Hepatocyte (in vitro differentiated cells): ENCODE measurements around the gene C11orf52. TPM values are rescaled to one million over a fixed set of nuclear protein-coding genes. Genes with fewer than 3 reads are reported as not detected.
A peak's percentile ranks its signal among the peaks of the same experiment; 100 is the strongest.
"Not testable (repeated sequence)": the region's sequence is repeated elsewhere in the genome, so short reads cannot be mapped to it uniquely, and the experiment has no call there.

Source experiments
- DNase-seq: peaks from one replicate; pipeline ENCODE4 v3.0.0-alpha.2; 2016; ENCODE audit warnings: low spot score
- H2AFZ ChIP-seq: fragments of 200-600 bp; sonication (generic); 2 replicates; pipeline ENCODE4 v1.6.0; 2016; ENCODE audit warnings: antibody characterized with exemption, mild to moderate bottlenecking
- H3K27ac ChIP-seq: fragments of 200-600 bp; sonication (generic); 2 replicates; pipeline ENCODE4 v1.5.1; 2016; ENCODE audit warnings: mild to moderate bottlenecking
- H3K27me3 ChIP-seq: fragments of 200-600 bp; sonication (generic); 2 replicates; pipeline ENCODE4 v1.6.1; 2016
- H3K36me3 ChIP-seq: fragments of 200-600 bp; sonication (generic); replicated peaks from 2 replicates; pipeline ENCODE4 v1.5.1; 2016; ENCODE audit warnings: low read depth; ENCODE audit not compliant: insufficient read depth
- H3K4me1 ChIP-seq: fragments of 200-600 bp; sonication (generic); 2 replicates; pipeline ENCODE4 v1.5.1; 2016; ENCODE audit warnings: mild to moderate bottlenecking, moderate library complexity; ENCODE audit not compliant: insufficient read depth
- H3K4me2 ChIP-seq: fragments of 200-600 bp; sonication (generic); 2 replicates; pipeline ENCODE4 v1.6.0; 2016
- H3K4me3 ChIP-seq: fragments of 200-600 bp; sonication (generic); 2 replicates; pipeline ENCODE4 v1.5.1; 2016; ENCODE audit warnings: mild to moderate bottlenecking
- H3K79me2 ChIP-seq: fragments of 200-600 bp; sonication (generic); 2 replicates; pipeline ENCODE4 v1.6.0; 2017; ENCODE audit warnings: mild to moderate bottlenecking
- H3K9me2 ChIP-seq: fragments of 200-600 bp; sonication (generic); replicated peaks from 2 replicates; pipeline ENCODE4 v1.6.0; 2017; ENCODE audit warnings: mild to moderate bottlenecking; ENCODE audit not compliant: insufficient read depth
- H3K9me3 ChIP-seq: fragments of 200-600 bp; sonication (generic); 2 replicates; pipeline ENCODE4 v1.5.1; 2016; ENCODE audit warnings: low read depth, mild to moderate bottlenecking
- H4K20me1 ChIP-seq: fragments of 200-600 bp; sonication (generic); 2 replicates; pipeline ENCODE4 v1.6.0; 2016; ENCODE audit warnings: mild to moderate bottlenecking; ENCODE audit not compliant: insufficient read depth, poor library complexity, severe bottlenecking
- EZH2 ChIP-seq: fragments of 200-600 bp; sonication (generic); IDR thresholded peaks from 2 replicates; pipeline ENCODE4 v1.6.1; 2016; ENCODE audit warnings: antibody characterized with exemption, mild to moderate bottlenecking, borderline replicate concordance
- EZH2phosphoT487 ChIP-seq: fragments of 200-600 bp; sonication (generic); IDR thresholded peaks from one replicate; pipeline ENCODE4 v1.6.1; 2018; ENCODE audit warnings: antibody characterized with exemption, mild to moderate bottlenecking, low read depth, moderate library complexity; ENCODE audit not compliant: unreplicated experiment, severe bottlenecking
- WGBS: methylation state at CpG from one replicate; pipeline ENCODE4 v1.1.6; 2016; ENCODE audit warnings: low lambda C conversion rate; ENCODE audit errors: missing lambda C conversion rate; 5-methylcytosine and 5-hydroxymethylcytosine counted together
- polyA plus RNA-seq: library from polyadenylated mRNA; unstranded; fragments of >200 nt; fragmentation: Nextera tagmentation; extraction: Ambion mirVana; gene quantifications from 2 replicates; pipeline ENCODE4 v1.2.1, GENCODE V29; 2016
- total RNA-seq: library from RNA; depleted of rRNA; stranded (reverse); fragments of >200 nt; gene quantifications from 2 replicates; pipeline ENCODE4 v1.2.3, GENCODE V29; 2014
- TF ChIP-seq, protein P1 (sequence below): fragments of 200-600 bp; sonication (generic); IDR thresholded peaks from 2 replicates; pipeline ENCODE4 v1.5.1; 2016; ENCODE audit warnings: antibody characterized with exemption, mild to moderate bottlenecking; ENCODE audit not compliant: poor library complexity

Gene C11orf52
- total and polyA plus RNA-seq, 2 experiments from 2014 or later: 14.8 to 23.7 TPM

DNA sequence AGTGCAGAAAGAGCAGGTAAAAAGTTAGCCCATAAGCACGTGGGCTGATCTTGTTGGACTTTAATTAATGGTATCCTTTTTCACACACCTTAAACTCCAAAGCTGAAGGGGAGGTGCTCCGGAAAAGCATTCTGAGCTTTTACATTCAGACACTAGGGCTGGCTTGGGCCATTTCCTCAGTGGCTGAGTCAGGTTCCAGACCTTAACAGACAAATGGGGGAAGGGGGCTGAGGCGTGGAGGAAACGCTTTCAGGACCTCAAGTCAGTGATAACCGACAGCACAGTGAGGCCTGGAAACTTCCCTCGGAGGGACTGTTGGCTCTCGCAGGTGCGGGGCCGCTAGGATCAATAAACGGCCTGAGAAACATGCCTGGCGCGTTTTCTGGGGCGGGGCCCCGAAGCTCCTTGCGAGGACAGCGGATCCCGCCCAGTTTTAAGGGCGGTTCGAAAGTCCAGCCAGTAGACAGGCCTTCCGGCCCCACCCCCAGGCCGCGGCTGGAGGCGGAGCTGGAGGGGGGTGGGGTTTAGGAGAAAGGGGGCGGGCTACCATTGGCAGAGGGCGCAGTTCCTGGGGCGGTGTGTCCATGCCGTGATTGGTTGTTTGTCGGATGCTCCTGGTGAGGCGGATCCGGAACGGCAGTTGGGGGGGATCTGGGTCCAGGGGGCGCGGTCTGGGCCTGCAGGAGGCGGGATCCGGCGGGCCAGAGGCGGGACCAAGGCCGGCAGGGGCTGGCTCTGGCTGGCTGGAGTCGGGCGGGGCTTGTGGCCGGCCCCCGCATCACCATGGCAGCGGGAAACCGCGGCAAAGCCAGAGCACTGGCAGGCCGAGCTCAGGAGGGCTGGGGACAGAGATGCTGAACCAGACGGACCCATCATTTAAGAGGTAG is 8.0 kb downstream of the C11orf52 start:
- H3K9me3 ChIP-seq: no peaks in the 10 kb centered on the region
- H4K20me1 ChIP-seq: no peaks in the 10 kb centered on the region
- no peaks in the 10 kb centered on the region for H3K36me3 ChIP-seq
- peak; percentile 99 for DNase-seq
- H3K9me2 ChIP-seq: no peaks in the 10 kb centered on the region
- TF ChIP-seq, protein P1, sequence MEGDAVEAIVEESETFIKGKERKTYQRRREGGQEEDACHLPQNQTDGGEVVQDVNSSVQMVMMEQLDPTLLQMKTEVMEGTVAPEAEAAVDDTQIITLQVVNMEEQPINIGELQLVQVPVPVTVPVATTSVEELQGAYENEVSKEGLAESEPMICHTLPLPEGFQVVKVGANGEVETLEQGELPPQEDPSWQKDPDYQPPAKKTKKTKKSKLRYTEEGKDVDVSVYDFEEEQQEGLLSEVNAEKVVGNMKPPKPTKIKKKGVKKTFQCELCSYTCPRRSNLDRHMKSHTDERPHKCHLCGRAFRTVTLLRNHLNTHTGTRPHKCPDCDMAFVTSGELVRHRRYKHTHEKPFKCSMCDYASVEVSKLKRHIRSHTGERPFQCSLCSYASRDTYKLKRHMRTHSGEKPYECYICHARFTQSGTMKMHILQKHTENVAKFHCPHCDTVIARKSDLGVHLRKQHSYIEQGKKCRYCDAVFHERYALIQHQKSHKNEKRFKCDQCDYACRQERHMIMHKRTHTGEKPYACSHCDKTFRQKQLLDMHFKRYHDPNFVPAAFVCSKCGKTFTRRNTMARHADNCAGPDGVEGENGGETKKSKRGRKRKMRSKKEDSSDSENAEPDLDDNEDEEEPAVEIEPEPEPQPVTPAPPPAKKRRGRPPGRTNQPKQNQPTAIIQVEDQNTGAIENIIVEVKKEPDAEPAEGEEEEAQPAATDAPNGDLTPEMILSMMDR: no peak
- TF ChIP-seq EZH2: no peak
- no peak for TF ChIP-seq EZH2phosphoT487
- H3K4me2 ChIP-seq: peak overlapping the region; percentile 73
- H3K27me3 ChIP-seq: no peaks in the 10 kb centered on the region
- 1% methylated on average over 25 of the region's 47 CpGs for WGBS
- H3K4me1 ChIP-seq: peaks cover 34% of the 10 kb centered on the region
- H3K4me3 ChIP-seq: no peak overlapping the region
- H3K79me2 ChIP-seq: peaks cover 3% of the 10 kb centered on the region
- peak overlapping the region; percentile 89 for H3K27ac ChIP-seq
- peak overlapping the region; percentile 20 for H2AFZ ChIP-seq

DNA sequence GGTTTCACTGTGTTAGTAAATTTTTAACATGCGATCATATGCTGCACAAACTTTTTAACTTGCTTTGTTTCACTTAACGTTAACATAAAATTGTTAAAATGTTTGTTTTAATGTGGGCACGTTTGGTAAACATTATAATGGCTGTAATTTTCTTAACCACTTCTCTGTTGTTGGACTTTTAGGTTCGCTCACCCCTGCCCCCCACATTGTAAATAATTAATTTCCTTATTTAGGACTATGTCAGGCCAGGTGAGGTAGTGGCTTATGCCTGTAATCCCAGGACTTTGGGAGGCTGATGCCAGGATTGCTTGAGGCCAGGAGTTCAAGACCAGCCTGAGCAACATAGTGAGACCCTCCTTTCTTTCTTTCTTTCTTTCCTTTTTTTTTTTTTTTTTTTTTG is 11.8 kb downstream of the C11orf52 start:
- DNase-seq: no peak
- Histone ChIP-seq H3K9me3 (no peaks in the 10 kb centered on the region), H3K79me2 (no peaks in the 10 kb centered on the region), H3K27me3 (no peaks in the 10 kb centered on the region), H3K4me2 (no peak overlapping the region), H3K27ac (no peak overlapping the region), H3K36me3 (no peaks in the 10 kb centered on the region), H3K4me3 (no peak overlapping the region), H2AFZ (no peak overlapping the region), H3K4me1 (peaks cover 10% of the 10 kb centered on the region), H3K9me2 (no peaks in the 10 kb centered on the region), H4K20me1 (no peaks in the 10 kb centered on the region)
- 58% methylated on average over 4 of the region's 4 CpGs for WGBS
- TF ChIP-seq, protein P1: no peak
- no peak for TF ChIP-seq EZH2
- TF ChIP-seq EZH2phosphoT487: no peak

- no peaks in the 10 kb centered on the region for H3K36me3 ChIP-seq
- no peaks in the 10 kb centered on the region for H4K20me1 ChIP-seq
- no peaks in the 10 kb centered on the region for H3K79me2 ChIP-seq
- H3K4me2 ChIP-seq: no peak overlapping the region
- H3K27ac ChIP-seq: no peak overlapping the region
- no peak overlapping the region for H3K4me3 ChIP-seq
- 78% methylated on average over 2 of the region's 2 CpGs for WGBS
- TF ChIP-seq EZH2 (no peak), EZH2phosphoT487 (no peak)
- TF ChIP-seq, protein P1: no peak
- DNase-seq: no peak
- no peaks in the 10 kb centered on the region for H3K9me2 ChIP-seq
- H3K27me3 ChIP-seq: no peaks in the 10 kb centered on the region
- H2AFZ ChIP-seq: no peak overlapping the region
- no peaks in the 10 kb centered on the region for H3K9me3 ChIP-seq
- peaks cover 16% of the 10 kb centered on the region for H3K4me1 ChIP-seq
Measured at GRCh38 chr11:111932611-111932950, 13.9 kb downstream of the C11orf52 start.

- not testable (repeated sequence) for DNase-seq, H3K27me3 ChIP-seq, H3K36me3 ChIP-seq, H3K9me3 ChIP-seq, H3K79me2 ChIP-seq, H3K4me3 ChIP-seq, H3K9me2 ChIP-seq, H2AFZ ChIP-seq, H3K4me2 ChIP-seq, H3K27ac ChIP-seq, H4K20me1 ChIP-seq
- H3K4me1 ChIP-seq: peaks cover 16% of the 10 kb centered on the region
- 95% methylated on average over 14 of the region's 14 CpGs for WGBS
Measured at GRCh38 chr11:111933176-111933575, 14.5 kb downstream of the C11orf52 start.
